ENCODE results near the gene USP15.

Gene USP15

DNA sequence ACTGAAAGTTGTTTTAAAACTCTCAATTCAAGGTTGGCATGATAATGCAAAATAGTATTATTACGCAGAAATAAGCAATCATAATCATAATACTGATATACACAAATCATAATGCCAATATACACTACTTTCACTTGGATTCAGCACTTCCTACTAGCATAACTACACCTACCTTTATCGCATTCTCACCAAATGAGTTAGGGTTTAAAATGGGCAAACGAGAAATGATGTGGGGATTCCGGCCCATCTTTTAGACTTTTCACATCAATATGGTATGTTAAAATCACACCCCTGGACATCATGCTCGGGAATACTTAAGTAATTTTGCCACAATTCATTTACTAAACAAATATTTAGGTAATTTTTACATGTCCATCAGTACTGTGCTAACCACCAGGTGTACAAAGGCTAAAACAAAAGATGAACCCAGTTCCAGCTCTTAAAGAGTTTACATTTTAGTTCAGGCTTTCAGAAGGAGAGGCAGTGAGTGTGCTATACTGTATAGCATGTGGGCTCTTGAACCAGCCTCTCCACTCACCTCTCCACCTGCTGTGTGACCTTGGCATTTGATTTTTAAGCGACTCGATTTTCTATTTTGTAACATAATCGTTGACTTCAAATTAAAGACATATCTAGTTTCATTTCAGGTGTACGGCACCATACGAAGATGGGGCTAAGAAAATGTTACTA lies 1.1 kb upstream of the USP15 start:
- peak; percentile 32 for DNase-seq

DNA sequence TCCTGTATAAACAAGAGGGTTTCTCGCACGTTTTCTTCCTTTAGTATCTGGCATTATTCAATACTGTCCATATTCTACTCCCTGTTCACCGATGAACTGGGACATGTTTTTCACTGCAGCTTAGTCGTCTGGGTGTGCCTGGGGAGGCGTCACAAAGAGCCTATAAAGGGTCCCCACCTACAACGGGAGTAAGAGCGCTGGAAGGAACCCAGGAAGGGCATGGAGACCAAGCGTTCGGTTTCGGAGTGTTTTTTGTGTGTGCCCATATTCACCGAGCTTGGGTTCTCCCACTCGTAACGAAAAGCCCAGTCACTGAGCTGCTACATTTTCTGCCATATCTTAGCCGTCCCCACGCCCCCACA lies 592 bp upstream of the USP15 start:
- DNase-seq = no peak

DNA sequence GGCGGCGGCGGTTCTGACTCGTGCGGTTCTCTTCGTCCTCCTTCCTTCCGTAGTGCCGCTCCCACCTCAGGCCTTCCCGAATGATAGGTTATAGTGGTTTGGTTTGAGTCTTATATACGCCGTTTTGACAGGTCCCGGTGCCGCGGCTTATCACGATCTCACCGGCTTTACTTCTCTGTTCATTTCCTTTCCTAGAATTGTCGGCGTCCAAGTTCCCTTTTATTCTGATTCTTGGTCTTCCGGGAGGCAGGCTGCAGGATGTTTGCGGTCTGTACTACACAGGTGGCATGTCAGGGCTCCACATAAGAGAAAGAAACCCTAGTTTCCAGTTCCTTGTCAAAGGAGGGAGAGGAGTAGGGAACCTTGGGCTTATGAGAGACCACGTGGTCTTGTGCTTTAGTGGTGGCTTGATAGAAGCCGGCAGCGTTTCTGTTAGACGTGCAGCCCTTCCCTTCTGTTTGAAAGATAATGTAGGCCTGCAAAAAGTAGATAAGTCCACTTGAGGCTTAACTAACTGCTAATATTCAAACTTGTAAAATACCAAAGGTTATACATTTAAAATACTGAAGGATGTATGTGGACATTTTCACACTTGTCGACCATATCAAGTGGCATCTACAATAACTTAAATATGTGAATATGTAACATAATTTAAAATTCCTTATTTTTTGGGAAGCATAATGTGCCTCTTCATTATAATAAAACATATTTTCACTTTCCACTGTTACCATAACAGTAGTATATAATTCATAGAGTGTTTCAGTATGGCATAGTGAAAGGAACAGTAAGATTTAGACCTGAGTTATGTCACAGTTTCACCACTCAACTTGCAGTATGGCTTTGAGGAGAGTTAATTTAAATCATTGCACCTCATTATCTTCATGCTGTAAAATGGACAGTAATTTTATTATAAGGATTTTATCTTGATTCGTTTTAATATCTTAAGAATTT lies 804 bp downstream of the USP15 start:
- no peak for DNase-seq

DNA sequence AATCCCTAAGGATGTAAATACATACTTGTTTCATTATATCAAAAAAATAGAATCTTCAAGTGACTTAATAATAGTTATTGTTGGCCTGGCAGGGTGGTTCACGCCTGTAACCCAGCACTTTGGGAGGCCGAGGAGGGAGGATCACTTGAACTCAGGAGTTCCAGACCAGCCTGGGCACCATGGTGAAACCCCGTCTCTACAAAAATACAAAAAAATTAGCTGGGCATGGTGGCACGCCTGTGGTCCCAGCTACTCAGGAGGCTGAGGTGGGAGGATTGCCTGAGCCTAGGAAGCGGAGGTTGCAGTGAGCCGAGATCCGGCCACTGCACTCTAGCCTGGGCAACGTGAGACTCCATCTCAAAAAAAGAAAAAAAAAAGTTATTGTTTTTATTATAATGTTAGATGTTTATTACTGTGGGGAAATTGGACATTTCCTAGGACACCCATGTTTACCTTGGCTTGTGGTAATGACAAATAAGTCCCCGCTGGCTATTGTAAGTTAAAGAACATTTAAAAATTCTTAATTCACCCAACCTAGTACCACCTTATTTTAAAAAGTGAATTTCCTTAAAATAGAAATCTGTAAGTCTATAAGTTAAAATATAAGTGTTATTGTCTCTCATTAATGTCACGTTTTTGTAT lies 1.8 kb downstream of the USP15 start:
- no peak for DNase-seq

DNA sequence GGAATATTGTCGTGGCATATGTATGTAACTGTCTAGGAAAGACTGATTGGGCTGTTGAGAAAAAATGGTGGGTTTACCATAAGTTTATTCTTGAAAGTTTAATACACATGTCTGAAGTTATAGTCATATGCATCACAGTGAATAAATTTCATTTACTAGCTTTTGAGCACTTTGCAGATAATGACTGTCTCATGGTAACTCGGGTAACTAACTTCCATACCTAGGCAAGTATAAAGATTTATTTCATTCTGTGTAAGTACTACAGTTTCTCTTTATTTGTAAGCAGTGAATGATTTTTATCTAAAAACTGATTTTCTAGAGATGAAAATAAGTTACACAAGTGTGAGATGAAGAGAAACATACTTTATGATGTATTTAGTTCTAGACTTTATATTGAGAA lies 3.0 kb downstream of the USP15 start:
- DNase-seq = no peak

DNA sequence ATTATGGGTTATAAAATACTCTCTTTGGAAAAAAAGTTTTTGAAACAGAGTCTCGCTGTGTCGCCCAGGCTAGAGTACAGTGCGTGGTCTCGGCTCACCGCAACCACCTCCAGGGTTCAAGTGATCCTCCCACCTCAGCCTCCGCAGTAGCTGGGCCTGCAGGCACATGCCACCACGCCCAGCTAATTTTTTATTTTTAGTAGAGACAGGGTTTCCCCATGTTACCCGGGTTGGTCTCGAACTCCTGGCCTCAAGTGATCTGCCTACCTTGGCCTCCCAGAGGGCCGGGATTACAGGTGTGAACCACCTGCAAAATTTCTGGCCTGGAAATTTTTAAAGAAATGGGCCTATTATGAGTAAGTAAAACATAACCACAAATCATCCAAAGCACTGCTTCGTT lies 3.8 kb downstream of the USP15 start:
- no peak for DNase-seq

DNA sequence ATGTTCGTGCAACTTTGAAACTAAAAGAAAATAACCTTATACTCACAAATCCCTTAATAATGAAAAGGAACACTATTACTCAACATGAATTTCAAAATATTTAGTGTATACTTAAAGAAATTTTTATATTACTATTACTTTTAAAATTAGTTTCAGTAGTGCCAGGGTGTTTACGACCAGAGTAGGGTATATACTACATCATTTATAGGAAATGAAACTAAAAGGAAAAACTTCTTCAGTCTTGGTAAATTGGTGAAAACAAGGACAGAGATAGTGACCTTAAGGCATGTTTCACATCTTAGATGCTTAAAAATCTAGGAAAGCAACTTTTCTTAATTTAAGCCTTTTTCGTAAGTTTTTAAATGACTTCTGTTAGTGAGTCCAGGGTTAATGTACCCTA lies 4.5 kb downstream of the USP15 start:
- DNase-seq = no peak

DNA sequence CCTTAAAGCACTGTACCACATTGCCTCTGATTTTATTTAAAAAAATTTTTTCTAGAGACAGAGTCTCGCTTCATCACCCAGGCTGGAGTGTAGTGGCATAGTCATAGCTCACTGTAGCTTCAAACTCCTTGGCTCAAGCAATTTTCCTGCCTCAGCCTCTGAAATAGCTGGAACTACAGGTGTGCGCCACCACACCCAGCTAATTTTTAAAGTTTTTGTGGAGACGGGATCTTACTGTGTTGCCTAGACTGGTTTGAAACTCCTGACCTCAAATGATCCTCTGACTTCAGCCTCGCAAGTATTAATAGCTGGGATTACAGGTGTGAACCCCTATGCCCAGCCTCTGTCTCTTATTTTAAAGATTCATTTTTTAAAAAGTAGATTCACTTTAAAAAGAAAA lies 5.3 kb downstream of the USP15 start:
- DNase-seq = no peak

DNA sequence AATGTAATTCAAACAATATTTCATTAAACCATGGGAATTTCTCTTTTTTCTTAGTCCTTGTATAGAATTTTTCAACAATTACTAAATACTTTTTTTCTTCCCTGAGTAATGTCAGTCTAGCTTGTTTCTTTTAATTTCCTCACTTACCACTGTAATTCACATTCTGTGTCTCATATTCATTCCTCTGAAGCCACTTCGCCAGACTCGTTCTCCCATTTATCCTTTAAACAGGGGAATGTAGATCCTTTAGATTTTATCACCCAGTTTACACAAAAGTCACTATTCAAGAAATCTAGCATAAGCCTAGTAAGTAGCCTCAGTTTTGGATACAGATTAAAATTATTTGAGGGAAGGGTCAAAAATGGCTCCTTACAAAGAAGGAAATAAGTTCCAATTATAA lies 6.8 kb downstream of the USP15 start:
- DNase-seq = no peak

DNA sequence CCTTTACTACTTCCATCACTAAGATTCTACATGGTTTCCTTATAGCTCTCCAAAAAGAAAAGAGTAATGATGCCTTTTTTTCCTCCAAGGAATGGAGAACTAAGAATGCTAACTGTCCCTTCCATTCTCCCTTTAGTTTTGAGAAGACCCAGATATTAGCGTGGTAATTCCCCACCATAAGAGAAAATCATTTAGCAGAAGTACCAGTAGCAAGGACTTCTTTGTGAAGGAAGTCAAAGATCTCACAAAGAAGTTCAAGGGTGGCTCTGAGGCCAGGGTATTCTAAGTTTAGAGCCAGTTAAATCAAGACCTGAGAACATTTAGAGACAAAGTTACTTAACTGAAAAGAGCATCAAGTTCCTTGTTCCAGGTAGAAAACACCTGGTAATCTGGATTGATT lies 7.3 kb downstream of the USP15 start:
- DNase-seq = no peak

DNA sequence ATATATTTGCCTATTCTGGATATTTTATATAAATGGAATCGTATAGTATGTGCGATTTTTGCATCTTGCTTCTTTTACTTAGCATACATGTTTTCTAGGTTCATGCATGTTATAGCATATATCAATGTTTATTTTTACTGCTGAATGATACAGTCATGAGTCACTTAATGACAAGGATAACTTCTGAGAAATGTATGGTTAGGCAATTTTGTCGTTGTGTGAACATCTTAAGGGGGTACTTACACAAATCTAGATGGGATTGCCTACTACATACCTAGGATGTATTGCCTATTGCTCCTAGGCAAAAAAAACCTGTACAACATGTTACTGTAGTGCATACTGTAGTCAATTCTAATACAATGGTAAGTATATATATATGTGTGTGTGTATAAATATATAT lies 8.8 kb downstream of the USP15 start:
- DNase-seq = no peak

DNA sequence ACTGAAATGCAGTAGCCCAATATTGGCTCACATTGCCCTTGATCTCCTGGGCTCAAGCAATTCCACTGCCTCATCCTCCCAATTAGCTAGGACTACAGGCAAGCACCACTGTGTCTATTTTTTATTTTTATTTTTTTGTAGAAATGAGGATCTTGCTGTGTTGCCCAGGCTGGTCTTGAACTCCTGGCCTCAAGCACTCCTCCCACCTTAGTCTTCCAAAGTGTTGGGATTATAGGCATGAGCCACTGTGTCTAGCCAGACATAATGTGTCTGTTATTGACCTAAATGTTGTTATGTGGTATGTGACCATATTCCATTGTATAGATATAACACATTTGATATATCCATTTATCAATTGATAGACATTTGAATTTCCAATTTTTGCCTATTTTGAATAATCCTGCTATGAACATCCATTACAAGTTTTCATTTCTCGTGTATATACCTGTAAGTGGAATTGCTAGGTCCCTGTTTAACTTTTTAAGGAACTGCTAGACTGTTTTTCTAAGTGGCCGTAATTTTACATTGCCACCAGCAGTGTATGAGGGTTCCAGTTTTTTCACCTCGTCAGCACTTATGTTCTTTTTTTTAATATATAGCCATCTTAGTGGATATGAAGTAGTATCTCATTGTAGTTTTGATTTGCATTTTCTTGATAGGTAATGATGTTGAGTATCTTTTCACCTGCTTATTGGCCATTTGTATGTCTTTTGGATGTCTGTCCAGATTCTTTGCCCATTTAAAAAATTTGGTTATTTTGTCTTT lies 9.4 kb downstream of the USP15 start:
- DNase-seq = no peak

DNA sequence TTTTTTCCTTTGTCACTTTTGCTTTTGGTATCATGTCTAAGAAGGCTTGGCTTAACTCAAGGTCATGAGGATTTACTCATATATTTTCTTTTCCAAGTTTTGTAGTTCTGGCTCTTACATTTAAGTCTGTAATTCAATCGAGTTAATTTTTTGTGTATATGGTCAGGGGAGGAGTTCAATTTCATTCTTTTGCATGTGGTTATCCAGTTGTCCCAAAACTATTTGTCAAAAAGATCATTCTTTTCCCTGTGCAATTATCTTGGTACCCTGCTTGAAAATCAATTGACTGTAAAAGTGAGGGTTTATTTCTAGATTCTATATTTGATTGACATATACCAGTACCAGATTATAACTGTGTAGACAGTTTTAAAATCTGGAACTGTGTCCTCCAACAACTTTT lies 10.2 kb downstream of the USP15 start:
- DNase-seq = no peak

DNA sequence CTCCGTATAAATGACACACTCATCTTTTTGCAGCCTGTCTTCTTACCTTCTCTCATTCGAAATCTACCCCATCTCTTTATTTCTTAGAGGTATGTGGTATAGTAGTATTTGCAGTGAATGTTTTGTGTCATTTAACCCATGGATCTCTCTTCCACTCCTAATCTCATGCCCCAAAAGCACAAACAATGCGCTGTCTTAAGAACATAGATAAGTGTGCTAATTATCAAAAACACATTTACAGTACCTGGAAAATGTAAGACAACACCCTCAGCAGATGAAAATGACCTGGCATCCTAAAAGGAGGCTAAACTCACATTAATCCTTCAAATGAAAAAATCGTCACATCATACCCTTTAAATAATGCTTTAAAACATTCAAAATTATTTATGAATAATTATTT lies 10.7 kb downstream of the USP15 start:
- DNase-seq = no peak

DNA sequence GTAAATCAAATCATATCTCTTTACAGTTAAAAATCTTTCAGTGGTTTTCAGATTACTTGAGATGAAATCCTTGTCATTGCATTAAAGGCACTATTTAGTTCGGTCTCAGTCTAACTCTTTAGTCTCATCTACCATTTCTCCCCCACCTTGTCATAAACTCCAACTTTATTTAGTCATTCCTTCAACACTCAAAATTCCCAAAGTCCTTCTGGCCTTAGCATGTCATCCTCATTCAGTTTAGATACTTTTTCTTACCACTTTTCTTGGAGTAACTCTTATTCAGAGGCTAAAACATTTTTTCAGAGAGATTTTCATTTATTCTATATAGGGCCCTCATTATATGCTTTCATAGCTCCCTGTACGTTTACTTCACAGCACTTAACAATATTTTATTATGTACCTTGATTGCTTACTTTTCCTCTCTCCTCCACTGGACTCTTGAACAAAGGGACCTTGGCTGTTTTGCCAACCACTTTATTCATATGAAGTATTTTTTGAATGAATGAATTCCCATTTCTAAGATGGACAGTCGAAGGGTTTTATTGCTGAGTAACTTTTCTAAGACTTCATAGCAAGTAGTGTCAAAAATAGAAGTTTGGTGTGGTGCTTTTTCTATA lies 12.8 kb downstream of the USP15 start:
- DNase-seq = no peak

DNA sequence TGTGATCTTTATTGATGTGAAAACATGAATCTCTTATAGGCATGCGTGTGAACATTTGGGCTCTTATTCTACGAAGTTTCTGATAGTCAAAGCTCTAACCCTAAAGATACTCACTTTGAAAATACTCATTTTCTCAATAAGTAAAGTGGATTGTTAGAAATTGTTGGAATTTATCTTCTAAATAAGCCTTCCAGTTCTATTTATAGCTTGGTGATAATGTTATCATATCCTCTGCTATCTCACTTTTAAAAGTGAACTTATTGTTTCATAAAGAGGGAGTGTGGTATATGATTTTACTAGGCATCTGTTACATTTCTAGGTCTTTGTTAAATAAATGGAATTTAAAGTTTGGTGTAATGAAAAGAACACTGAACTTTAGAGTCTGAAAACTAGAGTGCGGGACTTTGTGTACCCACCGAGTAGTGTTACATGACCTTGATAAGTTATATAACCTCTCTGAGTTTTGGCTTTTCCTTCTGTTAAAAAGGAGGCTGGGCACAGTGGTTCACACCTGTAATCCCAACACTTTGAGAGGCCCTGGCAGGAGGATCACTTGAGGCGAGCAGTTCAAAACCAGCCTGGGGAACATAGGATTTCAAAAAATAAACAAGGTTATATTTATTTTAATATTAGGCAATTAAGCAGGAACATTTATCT lies 13.6 kb downstream of the USP15 start:
- no peak for DNase-seq

DNA sequence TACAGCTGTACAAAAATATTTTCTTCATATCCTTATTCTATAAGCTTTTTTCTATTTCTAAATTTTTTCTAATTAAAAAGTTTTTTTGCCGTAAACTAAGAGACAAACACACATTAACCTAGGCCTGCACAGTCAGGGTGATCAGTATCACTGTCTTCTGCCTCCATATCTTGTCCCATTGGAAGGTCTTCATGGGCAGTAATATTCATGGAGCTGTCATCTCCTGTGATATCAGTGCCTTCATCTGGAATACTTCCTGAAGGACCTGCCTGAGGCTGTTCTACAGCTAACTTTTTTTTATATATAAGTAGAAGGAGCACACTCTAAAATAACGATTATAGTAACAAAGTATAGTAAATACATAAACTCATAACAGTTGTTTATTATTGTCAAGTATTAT lies 17.8 kb downstream of the USP15 start:
- DNase-seq = no peak

DNA sequence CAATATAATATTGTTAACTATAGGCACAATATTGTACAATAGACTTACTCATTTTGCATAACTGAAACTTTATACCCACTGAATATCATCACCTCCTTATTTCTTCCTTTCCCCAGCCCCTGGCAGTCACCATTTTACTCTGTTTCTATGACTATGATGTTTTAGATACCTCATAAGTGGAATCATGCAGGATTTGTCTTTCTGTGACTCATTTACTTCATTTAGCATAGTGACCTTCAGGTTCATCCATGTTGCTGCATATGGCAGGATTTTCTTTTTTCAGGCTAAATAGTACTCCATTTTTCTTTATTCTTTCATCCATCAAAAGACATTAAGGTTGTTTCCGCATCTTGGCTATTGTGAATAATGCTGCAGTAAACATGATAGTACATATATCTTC lies 18.9 kb downstream of the USP15 start:
- DNase-seq = no peak

DNA sequence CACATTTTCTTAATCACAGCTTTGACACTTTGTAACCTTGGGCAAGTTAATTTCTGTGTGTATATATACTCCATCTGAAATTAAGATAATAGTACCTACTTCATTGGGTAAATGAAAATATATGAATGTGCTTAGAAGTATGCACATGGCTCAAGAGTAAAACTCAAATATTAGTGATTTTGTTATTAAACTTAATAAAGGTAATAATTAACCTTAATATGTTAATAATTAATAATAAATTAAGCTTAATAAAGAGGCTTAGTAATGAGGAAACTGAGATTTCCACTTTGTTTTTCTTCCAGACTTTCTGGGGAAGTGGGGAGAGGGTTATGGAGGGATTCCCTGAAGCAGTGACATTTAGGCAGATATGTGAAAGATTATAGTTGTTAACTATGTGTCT lies 19.8 kb downstream of the USP15 start:
- DNase-seq = no peak

DNA sequence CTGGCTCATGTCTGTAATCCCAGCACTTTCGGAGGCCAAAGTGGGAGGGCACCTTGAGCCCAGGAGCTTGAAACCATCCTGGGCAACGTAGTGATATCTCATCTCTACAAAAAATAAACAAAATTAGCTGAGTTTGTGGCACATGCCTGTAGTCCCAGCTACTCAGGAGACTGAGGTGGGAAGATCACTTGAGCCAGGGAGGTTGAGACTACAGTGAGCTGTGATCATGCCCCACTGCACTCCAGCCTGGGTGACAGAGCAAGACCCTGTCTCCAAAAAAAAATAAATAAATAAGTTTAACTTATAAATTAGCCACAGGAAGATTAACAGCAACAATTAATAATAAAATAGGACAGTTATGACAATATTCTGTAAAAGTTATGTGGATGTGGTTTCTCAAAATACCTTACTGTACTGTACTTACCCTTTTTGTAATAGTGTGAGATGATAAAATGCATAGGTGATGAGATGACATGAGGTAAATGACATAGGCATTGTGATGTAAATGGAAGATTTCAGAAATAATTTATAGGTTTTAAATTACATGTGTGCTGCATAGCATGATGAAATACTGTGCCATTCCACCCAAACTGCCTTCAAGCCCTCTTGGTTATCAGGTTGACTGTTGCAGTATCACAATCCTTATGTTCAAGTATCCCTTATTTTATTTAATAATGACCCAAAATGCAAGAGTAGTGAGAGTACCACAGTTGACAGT lies 22.0 kb downstream of the USP15 start:
- DNase-seq = no peak

DNA sequence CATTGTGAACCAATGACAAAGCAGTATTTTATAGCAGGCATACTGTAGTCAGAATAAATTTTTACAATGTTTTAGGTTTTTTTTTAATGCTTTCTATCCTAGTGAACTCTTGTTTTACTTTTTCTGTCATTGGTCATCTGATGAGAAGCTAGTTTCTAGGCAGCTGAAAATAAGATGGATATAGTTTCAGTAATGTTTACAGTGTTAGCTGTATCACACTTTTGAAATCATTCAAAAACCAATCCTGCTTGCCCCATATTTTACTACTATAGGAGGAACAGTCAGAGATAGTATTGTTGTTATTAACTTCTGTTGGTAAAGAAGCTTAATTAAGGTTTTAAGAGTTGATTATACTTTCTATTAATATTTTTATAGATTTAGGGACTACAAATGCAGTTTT lies 24.5 kb downstream of the USP15 start:
- no peak for DNase-seq

DNA sequence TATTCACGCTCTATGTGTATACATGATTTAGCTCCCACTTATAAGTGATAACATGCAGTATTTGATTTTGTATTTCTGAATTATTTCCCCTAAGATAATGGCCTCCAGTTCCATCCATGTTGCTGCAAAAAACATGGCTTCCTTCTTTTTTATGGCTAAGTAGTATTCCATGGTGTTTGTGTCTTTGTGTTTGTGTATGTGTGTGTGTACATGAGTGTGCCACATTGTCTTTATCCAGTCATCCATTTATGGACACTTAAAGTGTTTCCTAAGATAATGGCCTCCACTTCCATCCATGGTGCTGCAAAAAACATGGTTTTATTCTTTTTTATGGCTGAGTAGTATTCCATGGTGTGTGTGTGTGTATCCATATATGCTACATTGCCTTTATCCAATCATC lies 25.1 kb downstream of the USP15 start:
- no peak for DNase-seq
